Hematopoietic multipotent progenitor cell treated with erythropoietin and hydrocortisone succinate and interleukin-3 and kit ligand, for 6 days (in vitro differentiated cells): ENCODE measurements around the gene ZNF775.

Experiments used
- DNase-seq: peaks from one replicate; pipeline ENCODE4 v3.0.0-alpha.2; 2015

ZNF775 gene

GRCh38 chr7:150378853-150379440 lies at the start of gene ZNF775:
Gene ZNF775 (plus strand): TSS chr7:150379330. CDS start chr7:150388471, 9,141 bp downstream.
- peak; percentile 97 for DNase-seq

GRCh38 chr7:150329331-150330120 lies 49.6 kb upstream of the ZNF775 start:
- no peak for DNase-seq

GRCh38 chr7:150330211-150330885 lies 48.8 kb upstream of the ZNF775 start:
- DNase-seq, result no peak

- no peak for DNase-seq
These were observed 46.1 kb upstream of the ZNF775 start for GRCh38 chr7:150332852-150333635.

GRCh38 chr7:150333659-150334058 lies 45.5 kb upstream of the ZNF775 start:
- no peak for DNase-seq

GRCh38 chr7:150334108-150334507 lies 45.0 kb upstream of the ZNF775 start:
- DNase-seq, result no peak

- no peak for DNase-seq
These were observed 43.9 kb upstream of the ZNF775 start for GRCh38 chr7:150335108-150335773.

- DNase-seq, result no peak
These were observed 43.4 kb upstream of the ZNF775 start for GRCh38 chr7:150335774-150336112.

GRCh38 chr7:150336746-150337145 lies 42.4 kb upstream of the ZNF775 start:
- DNase-seq, result no peak

- DNase-seq, result no peak
These were observed 42.0 kb upstream of the ZNF775 start for GRCh38 chr7:150337179-150337578.

- no peak for DNase-seq
These were observed 41.5 kb upstream of the ZNF775 start for GRCh38 chr7:150337659-150338081.

- DNase-seq, result no peak
These were observed 40.8 kb upstream of the ZNF775 start for GRCh38 chr7:150338166-150338829.

GRCh38 chr7:150339409-150339809 lies 39.7 kb upstream of the ZNF775 start:
- no peak for DNase-seq

GRCh38 chr7:150340024-150340749 lies 38.9 kb upstream of the ZNF775 start:
- peak; percentile 43 for DNase-seq

- no peak for DNase-seq
These were observed 38.3 kb upstream of the ZNF775 start for GRCh38 chr7:150340875-150341262.

GRCh38 chr7:150341263-150342120 lies 37.6 kb upstream of the ZNF775 start, which contains the start of gene RARRES2:
Gene RARRES2 (minus strand): TSS chr7:150341629. CDS start chr7:150340609, 1,020 bp downstream.
- no peak for DNase-seq

- DNase-seq, result no peak
These were observed 37.1 kb upstream of the ZNF775 start for GRCh38 chr7:150342121-150342408.

GRCh38 chr7:150343225-150343624 lies 35.9 kb upstream of the ZNF775 start:
- no peak for DNase-seq

- DNase-seq, result no peak
These were observed 34.8 kb upstream of the ZNF775 start for GRCh38 chr7:150344299-150344698.

GRCh38 chr7:150345012-150345411 lies 34.1 kb upstream of the ZNF775 start:
- DNase-seq, result no peak

- no peak for DNase-seq
These were observed 32.2 kb upstream of the ZNF775 start for GRCh38 chr7:150346922-150347321.
